HepG2 (cell line): Measurements from ENCODE around the gene WWTR1. TPM values are rescaled to one million over a fixed set of nuclear protein-coding genes. Genes with fewer than 3 reads are reported as not detected.

Experiments
- CENPT ChIP-seq: sonication (generic); formaldehyde crosslinking; IDR thresholded peaks from 2 replicates; pipeline ENCODE4 v1.8.0; 2022; ENCODE audit warnings: low read depth, mild to moderate bottlenecking, moderate library complexity, missing genetic modification reagents
- HCFC1 ChIP-seq: fragments of 150-350 bp; IDR thresholded peaks from 2 replicates; pipeline ENCODE4 v1.6.1; 2014; ENCODE audit warnings: low read depth, low read length
- HMG20A ChIP-seq: IDR thresholded peaks from 2 replicates; pipeline ENCODE4 v1.6.1; 2016; ENCODE audit warnings: borderline replicate concordance
- HNF4A ChIP-seq: sonication (generic); formaldehyde crosslinking; IDR thresholded peaks from 2 replicates; pipeline ENCODE4 v1.4.0; 2020; ENCODE audit warnings: missing genetic modification reagents
- IKZF4 ChIP-seq: sonication (generic); formaldehyde crosslinking; IDR thresholded peaks from 2 replicates; pipeline ENCODE4 v1.5.1; 2020; ENCODE audit warnings: borderline replicate concordance, mild to moderate bottlenecking, low read depth, missing genetic modification reagents; ENCODE audit errors: not compliant biosample characterization
- JARID2 ChIP-seq: sonication (generic); formaldehyde crosslinking; IDR thresholded peaks from 2 replicates; pipeline ENCODE4 v1.8.1; 2023; ENCODE audit warnings: missing genetic modification reagents, inconsistent platforms; ENCODE audit not compliant: insufficient replicate concordance
- MATR3 ChIP-seq: sonication (generic); formaldehyde crosslinking; IDR thresholded peaks from 2 replicates; pipeline ENCODE4 v1.4.0; 2020; ENCODE audit warnings: missing genetic modification reagents
- NFE2L2 ChIP-seq: fragments of 150-350 bp; IDR thresholded peaks from 2 replicates; pipeline ENCODE4 v1.6.1; 2014; ENCODE audit warnings: low read length
- NPAS2 ChIP-seq: sonication (generic); formaldehyde crosslinking; IDR thresholded peaks from 2 replicates; pipeline ENCODE4 v1.8.0; 2022; ENCODE audit warnings: mild to moderate bottlenecking, missing genetic modification reagents, borderline replicate concordance
- SNAI1 ChIP-seq: sonication (generic); formaldehyde crosslinking; IDR thresholded peaks from 2 replicates; pipeline ENCODE4 v1.5.0; 2020; ENCODE audit warnings: mild to moderate bottlenecking, missing genetic modification reagents, borderline replicate concordance
- ZFP36L1 ChIP-seq: sonication (generic); formaldehyde crosslinking; IDR thresholded peaks from 2 replicates; pipeline ENCODE4 v1.8.0; 2022; ENCODE audit warnings: mild to moderate bottlenecking, missing genetic modification reagents, moderate library complexity
- ZNF34 ChIP-seq: sonication (generic); formaldehyde crosslinking; IDR thresholded peaks from 2 replicates; pipeline ENCODE4 v1.4.0; 2020; ENCODE audit warnings: mild to moderate bottlenecking, missing genetic modification reagents, borderline replicate concordance
- ZNF547 ChIP-seq: sonication (generic); formaldehyde crosslinking; IDR thresholded peaks from 2 replicates; pipeline ENCODE4 v1.5.1; 2020; ENCODE audit warnings: mild to moderate bottlenecking, missing genetic modification reagents
- ZNF674 ChIP-seq: sonication (generic); formaldehyde crosslinking; IDR thresholded peaks from 2 replicates; pipeline ENCODE4 v1.5.0; 2020; ENCODE audit warnings: low read depth, mild to moderate bottlenecking, missing genetic modification reagents
- ZNF781 ChIP-seq: sonication (generic); formaldehyde crosslinking; IDR thresholded peaks from 2 replicates; pipeline ENCODE4 v1.5.1; 2020; ENCODE audit warnings: borderline replicate concordance, mild to moderate bottlenecking, missing genetic modification reagents; ENCODE audit errors: not compliant biosample characterization
- ZZZ3 ChIP-seq: sonication (generic); formaldehyde crosslinking; IDR thresholded peaks from 2 replicates; pipeline ENCODE4 v1.4.0; 2020; ENCODE audit warnings: missing genetic modification reagents, mild to moderate bottlenecking, borderline replicate concordance
- polyA plus RNA-seq, 8 experiments: library from polyadenylated mRNA; depleted of rRNA in 3 of 8; stranded (reverse) in 7 of 8; unstranded in 1 of 8; fragments of >200 nt; fragmentation: Illumina TruSeq in 4 of 8; extraction: Trizol in 4 of 8; gene quantifications; 2 replicates each; pipeline versions ENCODE4 v1.2.1 to v1.2.3, GENCODE V29; 2011 to 2016; ENCODE audit warnings: low read depth in 4 of 8, missing spikeins in 1 of 8, mixed read lengths in 1 of 8; ENCODE audit not compliant: insufficient read depth in 1 of 8
- total RNA-seq, 5 experiments: library from RNA; depleted of rRNA; stranded (reverse); fragments of >200 nt; fragmentation: Illumina TruSeq; extraction: Trizol; gene quantifications; 2 replicates each; pipeline ENCODE4 v1.2.3, GENCODE V29; 2016; ENCODE audit warnings: low read depth in 1 of 5
- TF ChIP-seq, protein P1 (sequence below): IDR thresholded peaks from 2 replicates; pipeline ENCODE4 v1.6.1; 2018; ENCODE audit warnings: missing genetic modification reagents
- TF ChIP-seq, protein P2 (sequence below): sonication (generic); formaldehyde crosslinking; conservative IDR thresholded peaks from 2 replicates; pipeline ENCODE4 v1.8.0; 2022; ENCODE audit warnings: missing genetic modification reagents
- TF ChIP-seq, protein P3 (sequence below): sonication (generic); formaldehyde crosslinking; IDR thresholded peaks from 2 replicates; pipeline ENCODE4 v1.4.0; 2020; ENCODE audit warnings: missing genetic modification reagents, borderline replicate concordance
- TF ChIP-seq, protein P4 (sequence below): sonication (generic); formaldehyde crosslinking; IDR thresholded peaks from 2 replicates; pipeline ENCODE4 v1.9.0; 2021; ENCODE audit warnings: missing genetic modification reagents, borderline replicate concordance

The WWTR1 gene
- total and polyA plus RNA-seq, 2 of the 13 experiments (the other 11 are each of a cell fraction or from before 2014, with no cell fraction given) = 19.7 to 139 TPM

DNA sequence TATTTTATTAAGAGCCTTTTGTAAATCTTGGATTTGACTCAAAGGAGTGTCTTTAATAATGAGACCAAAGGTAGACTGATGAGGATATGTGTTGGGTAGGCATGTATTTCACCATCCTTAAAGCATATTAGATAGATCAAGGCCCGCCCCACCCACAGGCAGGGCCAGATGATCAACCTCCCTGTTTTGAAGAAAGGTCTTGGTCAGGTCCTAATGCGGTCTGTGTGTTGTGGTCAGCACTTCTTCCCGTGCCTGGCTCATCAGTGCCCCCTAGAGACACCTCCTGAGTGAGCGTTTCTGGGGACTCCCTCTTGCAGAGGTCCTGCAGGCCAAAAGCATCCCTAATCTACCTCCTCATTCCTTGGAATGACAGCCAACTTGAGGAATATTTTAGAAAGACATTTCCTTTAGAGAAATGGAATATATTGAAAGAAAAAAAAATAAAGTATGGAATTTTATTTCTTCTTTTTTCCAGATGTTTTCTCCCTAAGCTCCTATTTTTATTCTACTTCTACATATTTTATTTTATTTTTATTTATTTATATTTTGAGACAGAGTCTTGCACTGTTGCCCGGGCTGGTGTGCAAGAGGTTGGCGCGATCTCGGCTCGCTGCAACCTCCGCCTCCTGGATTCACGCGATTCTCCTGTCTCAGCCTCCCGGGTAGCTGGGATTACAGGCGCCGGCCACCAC lies 177.4 kb downstream of the WWTR1 start (continued):
- no peak for TF ChIP-seq ZZZ3 (CRISPR knock-in tag)
- no peak for TF ChIP-seq SNAI1 (CRISPR knock-in tag)
- TF ChIP-seq HMG20A (CRISPR knock-in tag) = no peak; the same call in 1 of the 2 replicates
- TF ChIP-seq, protein P1, sequence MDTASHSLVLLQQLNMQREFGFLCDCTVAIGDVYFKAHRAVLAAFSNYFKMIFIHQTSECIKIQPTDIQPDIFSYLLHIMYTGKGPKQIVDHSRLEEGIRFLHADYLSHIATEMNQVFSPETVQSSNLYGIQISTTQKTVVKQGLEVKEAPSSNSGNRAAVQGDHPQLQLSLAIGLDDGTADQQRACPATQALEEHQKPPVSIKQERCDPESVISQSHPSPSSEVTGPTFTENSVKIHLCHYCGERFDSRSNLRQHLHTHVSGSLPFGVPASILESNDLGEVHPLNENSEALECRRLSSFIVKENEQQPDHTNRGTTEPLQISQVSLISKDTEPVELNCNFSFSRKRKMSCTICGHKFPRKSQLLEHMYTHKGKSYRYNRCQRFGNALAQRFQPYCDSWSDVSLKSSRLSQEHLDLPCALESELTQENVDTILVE (CRISPR knock-in tag) = peak; percentile 75; the same call in 1 of the 2 replicates
- TF ChIP-seq HNF4A = peak; percentile 25; the same call in 1 of the 2 replicates
- no peak for TF ChIP-seq ZNF547 (CRISPR knock-in tag)
- TF ChIP-seq NPAS2 (CRISPR knock-in tag) = no peak
- no peak for TF ChIP-seq ZNF674 (CRISPR knock-in tag)
- no peak for TF ChIP-seq MATR3 (CRISPR knock-in tag)
- TF ChIP-seq ZNF34 (CRISPR knock-in tag) = no peak
- no peak for TF ChIP-seq ZNF781 (CRISPR knock-in tag)
- TF ChIP-seq ZFP36L1 (CRISPR knock-in tag) = no peak
- TF ChIP-seq IKZF4 (CRISPR knock-in tag) = no peak
- TF ChIP-seq NFE2L2 = no peak
- no peak for TF ChIP-seq JARID2 (CRISPR knock-in tag)
- TF ChIP-seq, protein P2, sequence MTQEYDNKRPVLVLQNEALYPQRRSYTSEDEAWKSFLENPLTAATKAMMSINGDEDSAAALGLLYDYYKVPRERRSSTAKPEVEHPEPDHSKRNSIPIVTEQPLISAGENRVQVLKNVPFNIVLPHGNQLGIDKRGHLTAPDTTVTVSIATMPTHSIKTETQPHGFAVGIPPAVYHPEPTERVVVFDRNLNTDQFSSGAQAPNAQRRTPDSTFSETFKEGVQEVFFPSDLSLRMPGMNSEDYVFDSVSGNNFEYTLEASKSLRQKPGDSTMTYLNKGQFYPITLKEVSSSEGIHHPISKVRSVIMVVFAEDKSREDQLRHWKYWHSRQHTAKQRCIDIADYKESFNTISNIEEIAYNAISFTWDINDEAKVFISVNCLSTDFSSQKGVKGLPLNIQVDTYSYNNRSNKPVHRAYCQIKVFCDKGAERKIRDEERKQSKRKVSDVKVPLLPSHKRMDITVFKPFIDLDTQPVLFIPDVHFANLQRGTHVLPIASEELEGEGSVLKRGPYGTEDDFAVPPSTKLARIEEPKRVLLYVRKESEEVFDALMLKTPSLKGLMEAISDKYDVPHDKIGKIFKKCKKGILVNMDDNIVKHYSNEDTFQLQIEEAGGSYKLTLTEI = no peak
- TF ChIP-seq HCFC1 = no peak
- TF ChIP-seq, protein P3, sequence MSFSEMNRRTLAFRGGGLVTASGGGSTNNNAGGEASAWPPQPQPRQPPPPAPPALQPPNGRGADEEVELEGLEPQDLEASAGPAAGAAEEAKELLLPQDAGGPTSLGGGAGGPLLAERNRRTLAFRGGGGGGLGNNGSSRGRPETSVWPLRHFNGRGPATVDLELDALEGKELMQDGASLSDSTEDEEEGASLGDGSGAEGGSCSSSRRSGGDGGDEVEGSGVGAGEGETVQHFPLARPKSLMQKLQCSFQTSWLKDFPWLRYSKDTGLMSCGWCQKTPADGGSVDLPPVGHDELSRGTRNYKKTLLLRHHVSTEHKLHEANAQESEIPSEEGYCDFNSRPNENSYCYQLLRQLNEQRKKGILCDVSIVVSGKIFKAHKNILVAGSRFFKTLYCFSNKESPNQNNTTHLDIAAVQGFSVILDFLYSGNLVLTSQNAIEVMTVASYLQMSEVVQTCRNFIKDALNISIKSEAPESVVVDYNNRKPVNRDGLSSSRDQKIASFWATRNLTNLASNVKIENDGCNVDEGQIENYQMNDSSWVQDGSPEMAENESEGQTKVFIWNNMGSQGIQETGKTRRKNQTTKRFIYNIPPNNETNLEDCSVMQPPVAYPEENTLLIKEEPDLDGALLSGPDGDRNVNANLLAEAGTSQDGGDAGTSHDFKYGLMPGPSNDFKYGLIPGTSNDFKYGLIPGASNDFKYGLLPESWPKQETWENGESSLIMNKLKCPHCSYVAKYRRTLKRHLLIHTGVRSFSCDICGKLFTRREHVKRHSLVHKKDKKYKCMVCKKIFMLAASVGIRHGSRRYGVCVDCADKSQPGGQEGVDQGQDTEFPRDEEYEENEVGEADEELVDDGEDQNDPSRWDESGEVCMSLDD = no peak
- TF ChIP-seq, protein P4, sequence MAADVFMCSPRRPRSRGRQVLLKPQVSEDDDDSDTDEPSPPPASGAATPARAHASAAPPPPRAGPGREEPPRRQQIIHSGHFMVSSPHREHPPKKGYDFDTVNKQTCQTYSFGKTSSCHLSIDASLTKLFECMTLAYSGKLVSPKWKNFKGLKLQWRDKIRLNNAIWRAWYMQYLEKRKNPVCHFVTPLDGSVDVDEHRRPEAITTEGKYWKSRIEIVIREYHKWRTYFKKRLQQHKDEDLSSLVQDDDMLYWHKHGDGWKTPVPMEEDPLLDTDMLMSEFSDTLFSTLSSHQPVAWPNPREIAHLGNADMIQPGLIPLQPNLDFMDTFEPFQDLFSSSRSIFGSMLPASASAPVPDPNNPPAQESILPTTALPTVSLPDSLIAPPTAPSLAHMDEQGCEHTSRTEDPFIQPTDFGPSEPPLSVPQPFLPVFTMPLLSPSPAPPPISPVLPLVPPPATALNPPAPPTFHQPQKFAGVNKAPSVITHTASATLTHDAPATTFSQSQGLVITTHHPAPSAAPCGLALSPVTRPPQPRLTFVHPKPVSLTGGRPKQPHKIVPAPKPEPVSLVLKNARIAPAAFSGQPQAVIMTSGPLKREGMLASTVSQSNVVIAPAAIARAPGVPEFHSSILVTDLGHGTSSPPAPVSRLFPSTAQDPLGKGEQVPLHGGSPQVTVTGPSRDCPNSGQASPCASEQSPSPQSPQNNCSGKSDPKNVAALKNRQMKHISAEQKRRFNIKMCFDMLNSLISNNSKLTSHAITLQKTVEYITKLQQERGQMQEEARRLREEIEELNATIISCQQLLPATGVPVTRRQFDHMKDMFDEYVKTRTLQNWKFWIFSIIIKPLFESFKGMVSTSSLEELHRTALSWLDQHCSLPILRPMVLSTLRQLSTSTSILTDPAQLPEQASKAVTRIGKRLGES (CRISPR knock-in tag) = no peak
- TF ChIP-seq CENPT (CRISPR knock-in tag) = no peak
